Small intestine (tissue), 4 donors: ENCODE measurements around the gene LLPH. TPM values are rescaled to one million over a fixed set of nuclear protein-coding genes. Genes with fewer than 3 reads are reported as not detected.

Experiments
- polyA plus RNA-seq, 4 donors: library from polyadenylated mRNA; stranded (reverse) in 3 of 4; unstranded in 1 of 4; fragments of 200-250 nt in 3 of 4; fragments of 120-200 nt in 1 of 4; gene quantifications; one replicate each; pipeline versions ENCODE4 v1.2.1 to v1.2.3, GENCODE V29; 2013
- donor health status: healthy with polysubstance abuse.
- donor health status: Bipolar disorder and iron deficiency.
- donor health status: healthy.

LLPH gene
- polyA plus RNA-seq, 4 donors = 18.8 to 29.7 (median 27.4) TPM

Other genes starting within 250 kb of the LLPH start
- 100 to 1,000 TPM in 2 of 4 donors, 10 to 100 TPM in 2; 45.7 to 165 (median 101) TPM for gene TMBIM4, start 39.2 kb upstream of the LLPH start, polyA plus RNA-seq
- 1 to 10 TPM in 2 of 4 donors, under 1 TPM in 2; 0.22 to 4.0 (median 1.6) TPM for gene IRAK3, start 58.5 kb upstream of the LLPH start, polyA plus RNA-seq
- 1 to 10 TPM in 1 of 4 donors, under 1 TPM in 3; 0.27 to 3.9 (median 0.62) TPM for gene HELB, start 171.7 kb upstream of the LLPH start, polyA plus RNA-seq